GM21528 (cell line): ENCODE measurements around the gene PLEK2.
"Not testable (repeated sequence)": the region's sequence is repeated elsewhere in the genome, so short reads cannot be mapped to it uniquely, and the experiment has no call there.

Source experiments
- ATAC-seq: cut with Tn5 transposase; IDR thresholded peaks from one replicate; pipeline ENCODE4 v1.9.1; 2021; ENCODE audit warnings: mild to moderate bottlenecking, moderate library complexity; ENCODE audit not compliant: unreplicated experiment, low FRiP score

Gene PLEK2, protein sequence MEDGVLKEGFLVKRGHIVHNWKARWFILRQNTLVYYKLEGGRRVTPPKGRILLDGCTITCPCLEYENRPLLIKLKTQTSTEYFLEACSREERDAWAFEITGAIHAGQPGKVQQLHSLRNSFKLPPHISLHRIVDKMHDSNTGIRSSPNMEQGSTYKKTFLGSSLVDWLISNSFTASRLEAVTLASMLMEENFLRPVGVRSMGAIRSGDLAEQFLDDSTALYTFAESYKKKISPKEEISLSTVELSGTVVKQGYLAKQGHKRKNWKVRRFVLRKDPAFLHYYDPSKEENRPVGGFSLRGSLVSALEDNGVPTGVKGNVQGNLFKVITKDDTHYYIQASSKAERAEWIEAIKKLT

GRCh38 chr14:67411820-67412421 lies at the start of gene PLEK2:
Gene PLEK2, minus strand, starts transcription at chr14:67412165. Its CDS starts 106 bp downstream, at chr14:67412059.
- no peak for ATAC-seq

GRCh38 chr14:67461341-67461985 lies 49.5 kb upstream of the PLEK2 start:
- ATAC-seq, result no peak

DNA sequence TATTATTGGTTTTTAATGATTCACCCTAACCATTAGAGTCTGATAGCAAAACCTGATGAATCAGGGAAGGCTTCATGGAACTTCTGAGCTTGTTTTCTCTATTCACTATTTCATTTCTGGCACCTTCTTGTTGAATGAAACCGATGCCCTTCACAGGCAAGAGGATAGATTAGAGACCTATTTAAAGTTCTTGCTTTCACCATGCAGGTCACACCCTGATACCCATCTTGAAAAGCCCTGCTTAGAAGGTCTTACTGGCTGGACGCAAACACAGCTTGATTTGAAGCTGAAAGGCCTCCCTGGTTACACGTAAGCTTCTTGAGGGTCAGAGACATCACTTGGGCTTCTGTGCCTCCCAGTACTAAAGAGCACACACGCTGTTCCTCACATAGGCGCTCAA lies 47.4 kb upstream of the PLEK2 start:
- ATAC-seq, result no peak

GRCh38 chr14:67457782-67458181 lies 45.8 kb upstream of the PLEK2 start:
- ATAC-seq, result no peak

DNA sequence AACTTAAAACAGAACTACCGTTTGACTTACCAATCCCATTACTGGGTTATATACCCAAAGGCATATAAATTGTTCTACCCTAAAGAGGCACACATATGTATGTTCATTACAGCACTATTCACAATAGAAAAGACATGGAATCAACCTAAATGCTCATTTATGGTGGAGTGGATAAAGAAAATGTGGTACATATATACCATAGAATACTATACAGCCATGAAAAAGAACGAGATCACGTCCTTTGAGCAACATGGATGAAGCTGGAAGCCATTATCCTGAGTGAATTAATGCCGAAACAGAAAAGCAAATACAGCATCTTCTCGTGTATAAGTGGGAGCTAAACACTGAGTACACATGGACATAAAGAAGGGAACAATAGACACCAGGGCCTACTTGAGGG lies 44.8 kb upstream of the PLEK2 start:
- ATAC-seq, result no peak

- no peak for ATAC-seq
Observed at GRCh38 chr14:67453575-67454300, 41.8 kb upstream of the PLEK2 start.

DNA sequence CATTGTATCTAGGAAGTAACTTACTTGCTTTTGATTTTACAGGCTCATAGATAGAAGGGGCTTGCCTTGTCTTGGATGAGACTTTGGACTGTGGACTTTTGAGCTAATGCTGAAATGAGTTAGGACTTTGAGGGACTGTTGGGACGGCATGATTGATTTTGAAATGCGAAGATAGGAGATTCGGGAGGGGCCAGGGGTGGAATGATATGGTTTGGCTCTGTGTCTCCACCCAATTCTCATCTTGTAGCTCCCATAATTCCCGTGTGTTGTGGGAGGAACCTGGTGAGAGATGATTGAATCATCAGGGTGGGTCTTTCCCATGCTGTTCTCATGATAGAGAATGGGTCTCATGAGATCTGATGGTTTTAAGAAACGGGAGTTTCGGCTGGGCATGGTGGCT lies 39.7 kb upstream of the PLEK2 start:
- not testable (repeated sequence) for ATAC-seq

DNA sequence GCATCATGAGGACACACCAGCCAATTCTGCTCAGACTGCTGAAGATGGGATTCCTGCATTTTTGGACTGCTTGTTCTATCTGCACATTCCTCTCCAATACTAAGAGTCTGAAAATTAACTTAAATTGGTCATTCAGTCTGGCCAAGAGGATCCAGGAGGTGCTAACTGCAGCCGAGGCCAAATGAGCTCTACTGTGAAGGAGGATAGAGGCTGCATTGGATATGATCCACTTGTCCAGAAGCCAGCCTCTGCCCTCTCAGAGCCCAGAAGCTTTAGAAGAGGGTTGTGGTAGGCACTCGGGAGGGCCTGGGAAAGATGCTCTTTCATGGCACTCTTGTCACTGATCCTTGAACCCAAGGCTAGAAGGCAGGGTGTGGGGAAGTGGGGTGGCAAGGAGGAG lies 37.1 kb upstream of the PLEK2 start:
- no peak for ATAC-seq

DNA sequence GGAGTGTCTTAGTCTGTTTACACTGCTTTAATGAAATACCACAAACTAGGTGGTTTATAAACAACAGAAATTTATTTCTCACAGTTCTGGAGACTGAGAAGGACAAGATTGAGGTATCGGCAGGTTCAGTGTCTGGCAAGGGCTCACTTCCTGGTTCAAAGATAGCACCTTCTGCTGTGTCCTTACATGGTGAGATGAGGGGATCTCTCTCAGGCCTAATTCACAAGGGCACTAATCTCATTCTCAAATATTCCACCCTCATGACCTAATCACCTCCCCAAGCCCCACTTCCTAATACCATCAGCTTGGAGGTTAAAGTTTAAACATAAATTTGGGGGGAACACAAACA lies 35.0 kb upstream of the PLEK2 start:
- no peak for ATAC-seq

DNA sequence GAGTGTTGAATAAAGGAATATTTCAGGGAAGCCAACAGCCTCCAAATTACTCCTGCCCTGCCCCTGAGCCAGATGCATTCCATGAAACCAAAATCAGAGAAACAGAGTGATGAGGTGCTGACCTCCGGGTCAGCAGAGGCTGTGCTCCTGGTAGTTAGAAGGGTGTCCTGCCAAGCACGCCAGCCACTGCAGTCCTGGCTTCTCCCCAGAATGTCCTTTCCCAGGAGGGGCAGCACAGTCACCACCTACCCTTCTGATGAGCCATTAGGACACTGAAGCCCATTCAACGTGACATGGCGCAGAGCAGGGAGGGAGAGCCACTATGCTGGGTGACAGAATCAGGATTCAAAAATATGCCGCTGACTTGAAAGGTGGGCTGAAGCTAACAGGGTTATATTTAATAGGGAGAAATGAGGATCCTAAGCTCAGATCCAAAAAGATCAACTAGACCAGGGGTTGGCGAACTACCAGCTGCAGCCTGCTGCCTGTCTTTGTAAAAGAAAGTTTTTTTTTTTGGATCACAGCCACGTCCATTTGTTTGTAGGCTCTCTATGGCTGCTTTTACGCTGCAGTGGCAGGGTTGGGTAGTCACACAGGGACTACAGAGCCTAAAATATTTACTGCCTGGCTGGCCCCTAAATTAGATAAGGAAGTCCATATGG lies 34.5 kb upstream of the PLEK2 start:
- ATAC-seq, result no peak

GRCh38 chr14:67444395-67444794 lies 32.4 kb upstream of the PLEK2 start:
- no peak for ATAC-seq

GRCh38 chr14:67442139-67442906 lies 30.4 kb upstream of the PLEK2 start:
- ATAC-seq, result no peak

- no peak for ATAC-seq
Observed at GRCh38 chr14:67441672-67442071, 29.7 kb upstream of the PLEK2 start.

DNA sequence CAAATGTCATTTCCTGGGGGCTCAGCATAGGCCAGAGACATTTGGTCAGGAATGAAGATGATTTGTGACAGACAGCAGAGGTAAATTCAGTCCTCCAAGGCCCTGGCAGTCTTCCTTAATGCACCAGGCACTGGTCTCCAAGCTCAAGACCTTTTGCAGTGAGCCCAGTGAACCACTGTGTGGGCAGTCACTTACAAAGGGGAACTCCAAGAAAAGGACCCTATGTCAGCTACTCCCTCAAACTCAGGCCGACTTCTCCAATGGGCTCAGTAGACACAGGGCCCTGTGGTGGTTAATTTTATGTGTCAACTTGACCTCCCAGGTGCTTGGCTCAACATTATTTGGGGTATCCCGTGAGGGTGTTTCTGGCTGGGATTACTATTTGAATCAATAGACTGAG lies 29.3 kb upstream of the PLEK2 start:
- ATAC-seq, result no peak

DNA sequence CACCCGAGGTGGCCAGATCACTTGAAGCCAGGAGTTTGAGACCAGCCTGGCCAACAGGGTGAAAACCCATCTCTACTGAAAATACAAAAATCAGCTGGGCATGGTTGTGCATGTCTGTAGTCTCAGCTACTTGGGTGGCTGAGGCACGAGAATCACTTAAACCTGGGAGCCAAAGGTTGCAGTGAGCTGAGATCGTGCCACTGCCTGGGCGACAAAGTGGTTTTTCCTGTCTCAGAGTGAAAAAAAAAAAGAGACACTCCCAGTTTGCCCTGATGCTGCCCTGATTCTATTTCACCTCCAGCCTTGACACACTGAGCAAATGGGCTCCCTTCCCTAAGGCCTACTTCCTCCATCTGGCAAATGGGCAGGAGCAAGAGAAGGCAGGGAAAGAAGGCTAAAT lies 28.5 kb upstream of the PLEK2 start:
- no peak for ATAC-seq

DNA sequence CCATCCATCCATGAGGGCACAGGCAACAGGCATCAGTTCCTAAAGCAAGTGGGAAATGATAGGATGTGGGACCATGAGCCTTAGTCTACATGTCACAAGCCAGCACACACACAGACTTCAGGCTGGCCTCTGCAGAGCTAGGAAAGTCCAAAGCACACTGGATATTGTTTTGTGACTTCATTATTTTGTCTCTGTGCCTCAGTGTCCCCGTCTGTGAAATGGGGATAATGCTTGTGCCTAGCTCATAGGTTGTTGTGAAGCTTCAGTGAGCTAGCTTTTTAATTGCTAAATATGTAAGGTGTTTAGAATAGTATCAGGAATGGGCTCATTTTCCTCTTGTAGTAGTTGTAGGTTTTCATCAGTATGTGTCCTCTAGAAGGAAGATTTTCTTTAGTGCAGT lies 27.0 kb upstream of the PLEK2 start:
- ATAC-seq, result no peak

DNA sequence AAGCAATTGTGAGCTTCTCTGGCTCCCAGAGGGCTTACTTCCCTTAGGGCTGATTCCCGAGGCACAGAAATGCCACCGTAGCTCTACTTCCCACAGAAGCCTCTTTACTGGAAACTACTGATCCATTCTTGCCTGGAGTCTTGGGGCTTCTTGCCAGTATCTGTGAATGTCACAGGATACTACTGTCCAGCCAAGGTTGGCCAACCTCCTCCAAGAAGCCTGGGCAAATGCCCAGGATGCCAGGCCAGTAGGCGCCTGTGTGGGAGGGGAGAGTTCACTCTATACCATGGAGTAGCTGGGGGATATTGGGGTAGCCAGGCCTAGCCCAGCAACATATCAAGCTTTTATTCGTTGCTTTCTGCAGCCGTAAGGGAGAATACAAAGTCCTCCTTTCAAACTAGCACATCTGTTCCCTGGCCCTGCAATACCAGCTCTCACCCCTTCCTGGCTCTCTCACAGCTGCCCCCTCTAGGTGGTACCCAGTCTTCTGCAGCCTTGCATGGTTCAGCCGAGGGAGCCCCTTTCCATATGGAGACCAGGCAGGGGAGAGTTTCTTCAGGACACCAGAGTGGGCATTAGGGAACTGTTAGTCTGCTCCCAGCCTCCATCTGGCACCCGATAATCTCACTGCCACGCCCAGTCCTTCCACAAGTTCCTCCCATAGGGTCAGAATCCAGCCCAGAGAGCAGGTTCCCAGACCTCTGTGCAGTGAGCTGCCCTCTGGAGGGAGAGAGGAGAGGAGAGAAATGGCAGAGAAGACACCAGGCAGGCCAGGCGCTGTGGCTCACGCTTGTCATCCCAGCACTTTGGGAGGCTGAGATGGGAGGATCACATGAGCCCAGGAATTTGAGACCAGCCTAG lies 24.3 kb upstream of the PLEK2 start:
- no peak for ATAC-seq

DNA sequence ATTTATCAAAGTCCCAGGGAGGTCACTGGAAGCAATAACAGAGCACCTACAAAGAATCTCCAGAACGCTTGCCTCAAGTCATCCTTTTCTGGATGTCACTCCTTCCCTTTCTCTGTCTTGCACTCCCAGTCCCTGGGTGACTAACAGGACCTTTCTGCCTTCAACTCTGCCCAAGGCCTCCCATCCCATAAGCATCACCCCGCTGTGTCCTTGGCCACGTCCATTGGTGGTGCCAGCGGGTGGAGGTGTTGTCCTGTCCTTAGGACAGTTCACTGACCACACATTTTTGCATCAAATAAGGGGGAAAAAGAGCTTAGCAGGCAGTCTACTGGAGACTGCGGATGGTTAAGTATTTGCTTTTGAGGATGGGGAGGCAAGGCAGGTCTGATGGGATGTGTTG lies 23.6 kb upstream of the PLEK2 start:
- ATAC-seq, result no peak

DNA sequence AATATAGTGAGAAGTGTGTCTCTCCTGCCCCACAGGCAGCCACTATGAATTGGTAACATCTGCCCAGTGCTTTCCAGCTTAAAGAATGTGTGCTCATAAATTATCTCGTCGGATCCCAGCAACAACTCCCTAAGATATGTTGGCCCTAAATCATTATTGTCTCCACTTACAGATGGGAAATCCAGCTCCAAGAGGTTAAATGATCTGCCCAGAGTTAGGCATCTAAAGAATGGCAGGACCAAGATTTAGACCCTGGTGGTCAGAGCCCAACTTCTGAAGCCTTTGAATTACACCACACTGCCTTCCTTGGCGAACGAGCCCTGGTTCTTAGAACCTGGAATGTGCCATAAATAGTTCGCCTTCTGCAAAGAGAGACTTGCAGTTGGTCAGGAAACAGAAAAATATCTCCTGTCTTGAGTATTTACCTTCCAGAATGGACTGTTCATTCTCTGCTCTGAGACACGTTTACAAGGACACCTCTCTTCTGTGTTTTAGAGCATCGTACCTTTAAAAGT lies 20.1 kb upstream of the PLEK2 start:
- no peak for ATAC-seq
